ENCODE measurements around the gene EGFL6.
"Not testable (repeated sequence)": the region's sequence is repeated elsewhere in the genome, so short reads cannot be mapped to it uniquely, and the experiment has no call there.

EGFL6 gene

DNA sequence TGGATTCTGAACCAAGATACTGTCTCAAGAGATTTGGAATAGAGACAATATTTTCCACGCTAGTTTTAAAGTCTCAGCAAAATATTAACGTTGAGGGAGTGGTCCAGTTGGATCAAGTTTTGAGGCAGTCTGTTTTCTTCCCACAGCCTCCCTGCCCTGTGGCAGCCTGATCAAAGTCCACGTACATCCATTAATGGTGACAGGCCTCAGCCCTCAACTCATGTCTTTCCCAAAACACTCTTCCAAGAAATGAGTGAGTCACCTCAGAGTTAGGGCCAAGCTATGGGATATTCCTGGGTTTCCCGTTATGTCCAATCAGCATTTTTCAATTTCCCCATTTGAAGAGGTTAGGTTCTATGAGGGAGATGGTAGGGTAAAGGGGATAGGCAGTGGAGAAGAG is 28.5 kb downstream of the EGFL6 start:
- H3K36me3 ChIP-seq (ENCODE audit: insufficient read depth, low read length), result no peaks in the 10 kb centered on the region
- no peaks in the 10 kb centered on the region for H3K4me1 ChIP-seq (ENCODE audit: insufficient read depth, low read length)
- 99% methylated on average over 4 of the region's 4 CpGs for WGBS
- no peak overlapping the region for H3K27ac ChIP-seq (ENCODE audit: low read depth, low read length)
- no peaks in the 10 kb centered on the region for H3K27me3 ChIP-seq (ENCODE audit: insufficient read depth, low read length)
- no peak overlapping the region for H3K9ac ChIP-seq (ENCODE audit: low read depth, low read length)
- no peak overlapping the region for H3K4me3 ChIP-seq (ENCODE audit: low read length)
- H3K9me3 ChIP-seq (ENCODE audit: insufficient read depth, low read depth, low read length), result no peaks in the 10 kb centered on the region

GRCh38 chrX:13598877-13599276 is 29.5 kb downstream of the EGFL6 start:
- Histone ChIP-seq H3K9me3 (ENCODE audit: insufficient read depth, low read depth, low read length) (no peaks in the 10 kb centered on the region), H3K27me3 (ENCODE audit: insufficient read depth, low read length) (no peaks in the 10 kb centered on the region), H3K36me3 (ENCODE audit: insufficient read depth, low read length) (no peaks in the 10 kb centered on the region), H3K9ac (ENCODE audit: low read depth, low read length) (no peak overlapping the region), H3K27ac (ENCODE audit: low read depth, low read length) (no peak overlapping the region), H3K4me1 (ENCODE audit: insufficient read depth, low read length) (no peaks in the 10 kb centered on the region), H3K4me3 (ENCODE audit: low read length) (no peak overlapping the region)
- WGBS, result 100% methylated on average over 1 of the region's 3 CpGs

GRCh38 chrX:13599491-13599890 is 30.1 kb downstream of the EGFL6 start:
- Histone ChIP-seq H3K4me3 (ENCODE audit: low read length) (no peak overlapping the region), H3K27ac (ENCODE audit: low read depth, low read length) (no peak overlapping the region), H3K36me3 (ENCODE audit: insufficient read depth, low read length) (no peaks in the 10 kb centered on the region), H3K4me1 (ENCODE audit: insufficient read depth, low read length) (no peaks in the 10 kb centered on the region), H3K9ac (ENCODE audit: low read depth, low read length) (no peak overlapping the region), H3K9me3 (ENCODE audit: insufficient read depth, low read depth, low read length) (no peaks in the 10 kb centered on the region), H3K27me3 (ENCODE audit: insufficient read depth, low read length) (no peaks in the 10 kb centered on the region)
- no CpG with 5 or more reads among the region's 1 CpG for WGBS

DNA sequence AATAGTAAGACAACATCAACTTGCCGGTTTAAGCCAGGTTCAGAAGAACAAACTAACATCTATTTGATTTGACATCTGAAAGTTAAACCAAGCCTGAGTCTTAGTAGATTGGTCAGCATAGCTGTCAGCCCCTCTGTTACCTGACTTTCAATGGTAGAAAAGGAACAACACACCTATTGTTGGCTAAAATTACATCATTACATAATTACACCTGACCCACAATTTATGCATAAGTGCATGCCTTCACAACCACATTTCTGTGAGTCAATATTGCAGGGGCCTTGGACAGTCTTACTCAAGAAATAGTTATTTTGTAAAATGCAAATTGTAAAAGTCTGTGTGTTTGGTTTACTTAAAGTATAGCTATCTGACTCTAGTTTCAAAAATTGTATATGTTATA is 36.2 kb downstream of the EGFL6 start:
- Histone ChIP-seq H3K9ac (ENCODE audit: low read depth, low read length) (no peak overlapping the region), H3K36me3 (ENCODE audit: insufficient read depth, low read length) (no peaks in the 10 kb centered on the region), H3K9me3 (ENCODE audit: insufficient read depth, low read depth, low read length) (no peaks in the 10 kb centered on the region), H3K4me1 (ENCODE audit: insufficient read depth, low read length) (no peaks in the 10 kb centered on the region), H3K4me3 (ENCODE audit: low read length) (no peak overlapping the region), H3K27me3 (ENCODE audit: insufficient read depth, low read length) (no peaks in the 10 kb centered on the region), H3K27ac (ENCODE audit: low read depth, low read length) (no peak overlapping the region)
- WGBS, result 100% methylated on average over 1 of the region's 1 CpG

DNA sequence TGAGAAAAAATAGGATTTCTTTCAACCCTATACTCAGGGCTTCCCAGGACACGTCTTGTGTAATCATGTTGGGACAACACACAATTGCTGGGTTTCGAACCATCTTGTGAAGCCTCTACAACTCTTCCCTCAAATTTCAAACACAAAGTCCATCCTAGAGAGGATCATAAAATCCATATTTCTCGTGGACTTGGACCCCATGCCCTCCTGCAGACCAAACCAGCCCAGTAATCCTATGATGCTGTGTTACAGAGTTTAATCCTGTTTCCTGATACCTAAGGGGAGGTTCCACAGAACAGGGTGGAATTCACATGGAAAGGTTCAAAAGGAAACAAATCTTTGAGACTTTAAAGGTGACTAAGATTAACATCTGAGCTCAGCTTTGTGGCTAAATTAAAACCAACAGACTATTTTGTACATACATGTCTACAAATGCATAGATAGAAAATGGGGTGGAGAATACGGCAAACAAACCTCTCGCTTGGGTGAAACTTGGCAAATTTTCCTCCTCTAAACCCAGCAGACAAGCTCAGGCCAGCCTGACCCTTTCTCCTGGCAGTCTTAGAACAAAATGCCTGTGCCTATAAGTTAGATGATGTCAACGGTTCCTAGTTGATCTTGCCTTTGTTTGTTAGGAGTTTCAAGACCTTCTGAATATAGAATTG is 38.1 kb downstream of the EGFL6 start:
- Histone ChIP-seq H3K27me3 (ENCODE audit: insufficient read depth, low read length) (no peaks in the 10 kb centered on the region), H3K27ac (ENCODE audit: low read depth, low read length) (no peak overlapping the region), H3K9ac (ENCODE audit: low read depth, low read length) (no peak overlapping the region), H3K36me3 (ENCODE audit: insufficient read depth, low read length) (no peaks in the 10 kb centered on the region), H3K9me3 (ENCODE audit: insufficient read depth, low read depth, low read length) (no peaks in the 10 kb centered on the region), H3K4me3 (ENCODE audit: low read length) (no peak overlapping the region), H3K4me1 (ENCODE audit: insufficient read depth, low read length) (no peaks in the 10 kb centered on the region)
- 91% methylated on average over 4 of the region's 6 CpGs for WGBS

DNA sequence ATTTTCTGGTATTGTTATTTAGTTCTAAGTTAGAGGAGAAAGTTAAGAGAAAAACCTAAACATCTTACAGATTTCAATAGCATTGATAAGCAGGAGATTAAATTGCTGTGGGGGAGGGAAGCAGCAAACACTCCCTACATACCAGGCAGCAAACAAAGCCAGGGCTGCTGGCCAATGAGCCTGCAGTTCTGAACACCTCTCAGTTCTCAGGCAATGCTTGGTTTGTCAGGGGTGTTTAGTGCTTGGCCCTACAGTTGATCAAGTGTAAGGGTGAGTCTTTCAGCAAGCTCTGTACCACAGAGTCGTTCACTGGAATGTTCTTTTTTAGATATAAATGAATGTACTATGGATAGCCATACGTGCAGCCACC is 38.6 kb downstream of the EGFL6 start:
- no peaks in the 10 kb centered on the region for H3K9me3 ChIP-seq (ENCODE audit: insufficient read depth, low read depth, low read length)
- WGBS, result 75% methylated on average over 2 of the region's 2 CpGs
- H3K4me3 ChIP-seq (ENCODE audit: low read length), result no peak overlapping the region
- H3K27ac ChIP-seq (ENCODE audit: low read depth, low read length), result no peak overlapping the region
- no peaks in the 10 kb centered on the region for H3K36me3 ChIP-seq (ENCODE audit: insufficient read depth, low read length)
- H3K9ac ChIP-seq (ENCODE audit: low read depth, low read length), result no peak overlapping the region
- H3K27me3 ChIP-seq (ENCODE audit: insufficient read depth, low read length), result no peaks in the 10 kb centered on the region
- H3K4me1 ChIP-seq (ENCODE audit: insufficient read depth, low read length), result no peaks in the 10 kb centered on the region

GRCh38 chrX:13614154-13614553 is 44.8 kb downstream of the EGFL6 start:
- Histone ChIP-seq H3K27ac (ENCODE audit: low read depth, low read length) (no peak overlapping the region), H3K27me3 (ENCODE audit: insufficient read depth, low read length) (no peaks in the 10 kb centered on the region), H3K36me3 (ENCODE audit: insufficient read depth, low read length) (no peaks in the 10 kb centered on the region), H3K9ac (ENCODE audit: low read depth, low read length) (no peak overlapping the region), H3K9me3 (ENCODE audit: insufficient read depth, low read depth, low read length) (no peaks in the 10 kb centered on the region), H3K4me3 (ENCODE audit: low read length) (no peak overlapping the region), H3K4me1 (ENCODE audit: insufficient read depth, low read length) (no peaks in the 10 kb centered on the region)

GRCh38 chrX:13620207-13620606 is 50.8 kb downstream of the EGFL6 start:
- Histone ChIP-seq H3K9ac (ENCODE audit: low read depth, low read length) (no peak overlapping the region), H3K4me3 (ENCODE audit: low read length) (no peak overlapping the region), H3K27me3 (ENCODE audit: insufficient read depth, low read length) (no peaks in the 10 kb centered on the region), H3K36me3 (ENCODE audit: insufficient read depth, low read length) (no peaks in the 10 kb centered on the region), H3K4me1 (ENCODE audit: insufficient read depth, low read length) (peaks cover 9% of the 10 kb centered on the region; the same call in 1 of the 2 replicates), H3K27ac (ENCODE audit: low read depth, low read length) (peak overlapping the region; percentile 82; the same call in 1 of the 2 replicates), H3K9me3 (ENCODE audit: insufficient read depth, low read depth, low read length) (no peaks in the 10 kb centered on the region)
- WGBS, result 11% methylated on average over 1 of the region's 1 CpG

DNA sequence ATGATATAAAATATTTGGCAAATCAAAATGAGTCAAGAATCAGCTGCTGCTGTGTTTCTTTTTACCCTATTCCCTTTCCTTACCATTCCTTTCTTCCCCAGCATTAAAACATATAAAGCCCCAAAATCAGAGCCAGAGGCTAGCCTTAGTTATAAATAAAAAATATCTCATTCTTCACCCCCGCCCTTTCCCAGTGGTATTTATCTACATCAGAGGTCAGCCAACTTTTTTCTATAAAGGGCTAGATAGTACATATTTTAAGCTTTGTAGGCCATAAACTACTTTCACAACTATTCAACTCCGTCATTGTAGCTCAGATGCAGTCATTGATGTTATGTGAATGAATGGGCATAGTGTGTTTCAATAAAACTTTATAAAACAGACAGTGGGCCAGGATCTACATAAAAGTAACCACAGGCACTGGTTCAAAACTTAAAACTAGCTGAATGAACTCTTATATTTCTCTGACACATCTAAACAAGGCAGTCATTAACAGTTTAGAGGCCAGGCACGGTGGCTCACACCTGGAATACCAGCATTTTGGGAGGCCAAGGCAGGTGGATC is 53.1 kb downstream of the EGFL6 start:
- Histone ChIP-seq H3K9me3 (ENCODE audit: insufficient read depth, low read depth, low read length) (no peaks in the 10 kb centered on the region), H3K9ac (ENCODE audit: low read depth, low read length) (no peak overlapping the region), H3K27ac (ENCODE audit: low read depth, low read length) (no peak overlapping the region), H3K27me3 (ENCODE audit: insufficient read depth, low read length) (no peaks in the 10 kb centered on the region), H3K36me3 (ENCODE audit: insufficient read depth, low read length) (no peaks in the 10 kb centered on the region), H3K4me3 (ENCODE audit: low read length) (no peak overlapping the region), H3K4me1 (ENCODE audit: insufficient read depth, low read length) (peaks cover 9% of the 10 kb centered on the region)
- 94% methylated on average over 1 of the region's 3 CpGs for WGBS

DNA sequence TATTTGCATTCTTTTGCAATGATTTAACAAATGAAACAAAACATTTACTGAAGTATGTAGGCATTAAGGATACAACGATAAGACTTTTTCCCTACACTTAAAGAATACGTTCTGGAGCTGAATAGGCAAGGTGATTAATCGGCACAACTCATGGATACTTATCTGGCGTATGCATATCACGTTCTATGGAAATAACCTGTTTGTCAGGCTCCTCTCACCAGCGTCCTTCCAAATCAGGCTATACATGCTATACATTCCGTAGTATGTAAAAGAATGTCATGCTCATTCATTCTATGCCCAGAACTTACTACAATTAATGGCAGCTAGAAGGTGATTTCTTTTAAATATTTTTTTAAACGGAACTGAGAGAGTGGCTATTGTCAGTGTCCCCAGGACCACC is 57.9 kb downstream of the EGFL6 start:
- 97% methylated on average over 7 of the region's 8 CpGs for WGBS
- no peak overlapping the region for H3K27ac ChIP-seq (ENCODE audit: low read depth, low read length)
- H3K9me3 ChIP-seq (ENCODE audit: insufficient read depth, low read depth, low read length), result no peaks in the 10 kb centered on the region
- H3K9ac ChIP-seq (ENCODE audit: low read depth, low read length), result no peak overlapping the region
- H3K36me3 ChIP-seq (ENCODE audit: insufficient read depth, low read length), result no peaks in the 10 kb centered on the region
- no peak overlapping the region for H3K4me3 ChIP-seq (ENCODE audit: low read length)
- no peaks in the 10 kb centered on the region; the same call in 1 of the 2 replicates for H3K4me1 ChIP-seq (ENCODE audit: insufficient read depth, low read length)
- H3K27me3 ChIP-seq (ENCODE audit: insufficient read depth, low read length), result no peaks in the 10 kb centered on the region

- not testable (repeated sequence) for H3K36me3 ChIP-seq (ENCODE audit: insufficient read depth, low read length); H3K27me3 ChIP-seq (ENCODE audit: insufficient read depth, low read length); H3K9ac ChIP-seq (ENCODE audit: low read depth, low read length); H3K4me3 ChIP-seq (ENCODE audit: low read length); H3K9me3 ChIP-seq (ENCODE audit: insufficient read depth, low read depth, low read length); H3K4me1 ChIP-seq (ENCODE audit: insufficient read depth, low read length); H3K27ac ChIP-seq (ENCODE audit: low read depth, low read length)
- WGBS, result 94% methylated on average over 9 of the region's 9 CpGs
Observed at GRCh38 chrX:13637224-13637623, 67.8 kb downstream of the EGFL6 start.

GRCh38 chrX:13638021-13638420 is 68.6 kb downstream of the EGFL6 start:
- Histone ChIP-seq H3K27me3 (ENCODE audit: insufficient read depth, low read length) (no peaks in the 10 kb centered on the region), H3K4me1 (ENCODE audit: insufficient read depth, low read length) (no peaks in the 10 kb centered on the region), H3K9ac (ENCODE audit: low read depth, low read length) (no peak overlapping the region), H3K36me3 (ENCODE audit: insufficient read depth, low read length) (no peaks in the 10 kb centered on the region), H3K27ac (ENCODE audit: low read depth, low read length) (no peak overlapping the region), H3K4me3 (ENCODE audit: low read length) (no peak overlapping the region), H3K9me3 (ENCODE audit: insufficient read depth, low read depth, low read length) (0 out of 2 replicates have a peak, but pooled peaks cover 4% of the 10 kb centered on the region)
- 93% methylated on average over 1 of the region's 1 CpG for WGBS

Measured in HUES64 (cell line).